Islet of Langerhans (tissue), 1 donor: Measurements from ENCODE around the gene HDAC11.
"Not testable (repeated sequence)": the region's sequence is repeated elsewhere in the genome, so short reads cannot be mapped to it uniquely, and the experiment has no call there.

ENCODE experiments used
- FAIRE-seq: peaks from one replicate; lab custom pipeline; 2011; peaks lifted over from hg19 to GRCh38; lab: Jason Lieb, UNC

The HDAC11 gene

GRCh38 chr3:13470894-13471574 lies 9.1 kb upstream of the HDAC11 start:
- no peak for FAIRE-seq

GRCh38 chr3:13472286-13472685 lies 7.8 kb upstream of the HDAC11 start:
- FAIRE-seq: no peak

- no peak for FAIRE-seq
Observed at GRCh38 chr3:13473020-13473419, 7.1 kb upstream of the HDAC11 start.

- no peak for FAIRE-seq
Observed at GRCh38 chr3:13474021-13474420, 6.1 kb upstream of the HDAC11 start.

- FAIRE-seq: no peak
Observed at GRCh38 chr3:13474776-13475303, 5.3 kb upstream of the HDAC11 start.

- no peak for FAIRE-seq
Observed at GRCh38 chr3:13475871-13476590, 4.1 kb upstream of the HDAC11 start.

- no peak for FAIRE-seq
Observed at GRCh38 chr3:13477943-13478342, 2.2 kb upstream of the HDAC11 start.

- FAIRE-seq: no peak
Observed at GRCh38 chr3:13479332-13479581, 849 bp upstream of the HDAC11 start.

- FAIRE-seq: no peak
Observed at GRCh38 chr3:13480340-13481318, 523 bp downstream of the HDAC11 start.

GRCh38 chr3:13482106-13482690 lies 2.1 kb downstream of the HDAC11 start:
- FAIRE-seq: no peak

GRCh38 chr3:13483286-13483685 lies 3.2 kb downstream of the HDAC11 start:
- FAIRE-seq: no peak

- no peak for FAIRE-seq
Observed at GRCh38 chr3:13483988-13484695, 4.0 kb downstream of the HDAC11 start.

GRCh38 chr3:13484851-13485590 lies 4.9 kb downstream of the HDAC11 start:
- no peak for FAIRE-seq

- FAIRE-seq: not testable (repeated sequence)
Observed at GRCh38 chr3:13485630-13486562, 5.8 kb downstream of the HDAC11 start.

- FAIRE-seq: no peak
Observed at GRCh38 chr3:13487403-13487802, 7.3 kb downstream of the HDAC11 start.

- no peak for FAIRE-seq
Observed at GRCh38 chr3:13491206-13491974, 11.3 kb downstream of the HDAC11 start.

GRCh38 chr3:13492048-13492447 lies 11.9 kb downstream of the HDAC11 start:
- no peak for FAIRE-seq

- no peak for FAIRE-seq
Observed at GRCh38 chr3:13492976-13493866, 13.1 kb downstream of the HDAC11 start.
